ENCODE data around the gene NHSL1. TPM values are rescaled to one million over a fixed set of nuclear protein-coding genes. Genes with fewer than 3 reads are reported as not detected.
"Not testable (repeated sequence)": the region's sequence is repeated elsewhere in the genome, so short reads cannot be mapped to it uniquely, and the experiment has no call there.

Gene NHSL1
- total RNA-seq, 1 experiment from 2014 or later = 3.1 TPM

DNA sequence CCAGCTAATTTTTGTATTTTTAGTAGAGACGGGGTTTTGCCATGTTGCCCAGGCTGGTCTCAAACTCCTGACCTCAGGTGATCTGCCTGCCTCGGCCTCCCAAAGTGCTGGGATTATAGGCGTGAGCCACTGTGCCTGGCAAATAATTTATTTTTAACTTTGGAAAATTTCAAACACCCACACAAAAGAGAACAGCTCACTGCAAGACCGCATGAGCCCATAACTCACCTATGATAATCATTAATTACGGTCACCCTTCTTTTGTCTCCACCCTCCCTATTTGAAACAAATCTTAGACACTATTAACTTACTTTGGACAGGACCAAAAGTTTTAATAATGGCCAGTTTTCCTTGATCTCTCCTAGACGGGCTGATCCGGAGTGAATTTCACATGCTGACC, 74.0 kb downstream of the NHSL1 start:
- DNase-seq (ENCODE audit: low spot score) = not testable (repeated sequence)

DNA sequence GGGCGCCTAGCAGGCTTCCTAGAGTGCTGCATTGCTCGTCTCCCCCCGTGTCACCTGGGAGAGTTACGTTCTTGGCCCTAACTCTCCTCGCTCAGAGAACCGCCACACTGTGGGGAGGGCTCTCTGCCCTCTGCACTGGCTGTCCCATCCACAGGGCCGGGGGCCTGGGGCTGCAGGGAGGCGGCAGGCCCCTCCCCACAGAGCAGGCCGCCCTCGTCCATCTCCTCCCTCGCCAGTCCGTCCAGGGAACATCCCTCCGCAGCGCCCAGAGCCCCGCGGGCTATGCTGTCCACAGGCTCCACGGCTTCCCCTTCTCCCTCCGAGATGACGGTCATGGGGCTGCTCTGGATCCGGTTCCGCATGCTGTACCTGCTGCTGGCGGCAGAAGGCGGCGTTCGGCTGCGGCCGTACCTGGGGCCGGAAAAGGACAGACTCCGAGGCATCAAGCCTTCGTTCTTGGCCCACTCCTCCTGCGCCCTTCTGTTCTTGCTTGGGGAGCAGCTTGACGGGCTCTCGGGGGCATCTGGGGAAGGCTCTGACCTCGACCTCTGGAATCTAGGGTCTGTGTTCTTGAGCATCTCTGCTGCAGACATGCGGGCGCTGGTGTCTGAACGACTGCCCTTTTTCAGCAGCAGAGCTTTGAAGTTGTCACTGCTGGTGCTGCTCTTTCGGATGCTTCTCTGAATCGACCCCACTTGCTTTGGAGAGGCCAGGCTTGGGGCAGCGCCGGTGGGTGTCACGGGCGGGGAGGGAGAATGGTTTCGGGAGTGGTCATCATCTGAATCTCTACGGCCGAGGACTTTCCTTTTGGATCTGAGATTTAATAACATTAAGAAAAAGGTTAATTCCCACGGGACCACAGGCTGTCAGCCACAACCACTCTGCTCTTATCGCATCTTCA, 75.0 kb downstream of the NHSL1 start:
- no peak for DNase-seq (ENCODE audit: low spot score)

DNA sequence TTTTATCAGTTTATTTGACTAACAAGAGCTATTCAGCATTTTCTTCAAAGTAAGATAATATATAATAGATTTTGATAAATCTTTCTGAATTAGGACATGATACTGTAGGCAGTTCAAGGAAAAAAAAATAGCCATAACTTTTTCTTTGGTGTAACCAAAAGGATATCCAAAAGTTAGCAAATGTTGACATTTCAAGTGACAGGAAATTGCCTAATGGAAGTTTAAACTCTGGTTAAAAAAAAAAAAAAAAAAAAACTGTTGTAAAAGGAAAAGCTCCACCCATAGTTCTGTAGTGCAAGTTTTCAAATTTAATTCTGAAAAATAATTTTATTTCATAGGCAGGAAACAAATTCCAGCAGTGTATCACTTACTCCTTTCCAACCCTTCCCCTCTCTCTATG, 76.4 kb downstream of the NHSL1 start:
- DNase-seq (ENCODE audit: low spot score) = no peak

DNA sequence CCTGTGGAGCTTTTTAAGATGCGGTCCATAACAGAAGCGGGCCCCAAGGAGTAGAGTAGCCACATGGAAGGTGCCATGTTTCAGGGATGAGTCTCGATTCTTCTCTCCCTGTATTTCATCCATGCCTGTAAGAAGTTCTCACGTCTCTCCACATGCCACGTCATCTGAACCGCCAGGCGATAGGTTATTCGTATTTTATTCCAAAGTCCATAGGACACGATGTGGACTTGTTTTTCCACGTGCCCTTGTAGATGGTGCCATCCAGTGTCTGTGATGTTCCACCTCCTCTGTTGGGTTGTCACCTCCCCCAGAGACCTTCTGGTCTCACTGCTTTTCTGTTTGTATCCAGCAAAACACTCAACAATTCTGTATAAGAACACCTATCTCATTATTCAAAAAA, 77.7 kb downstream of the NHSL1 start:
- DNase-seq (ENCODE audit: low spot score) = no peak

DNA sequence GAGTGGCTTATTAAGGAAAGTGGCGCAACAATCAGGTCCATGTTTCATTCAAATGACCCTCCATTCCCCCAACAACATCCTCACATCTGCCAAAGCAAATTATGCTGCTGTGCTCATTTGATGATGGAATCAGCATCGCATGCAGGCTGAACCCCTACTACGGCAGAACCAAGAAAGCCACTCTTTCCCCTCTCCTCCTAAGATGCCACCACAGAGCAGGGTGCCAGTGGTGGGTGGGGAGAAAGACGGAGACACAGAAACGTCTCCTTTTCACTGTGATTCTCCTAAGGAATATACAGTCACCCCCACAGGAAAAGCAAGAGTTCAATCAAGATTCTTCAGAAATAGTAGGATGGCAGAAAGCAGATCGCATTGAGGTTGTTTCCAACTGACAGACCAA, 78.2 kb downstream of the NHSL1 start:
- no peak for DNase-seq (ENCODE audit: low spot score)

DNA sequence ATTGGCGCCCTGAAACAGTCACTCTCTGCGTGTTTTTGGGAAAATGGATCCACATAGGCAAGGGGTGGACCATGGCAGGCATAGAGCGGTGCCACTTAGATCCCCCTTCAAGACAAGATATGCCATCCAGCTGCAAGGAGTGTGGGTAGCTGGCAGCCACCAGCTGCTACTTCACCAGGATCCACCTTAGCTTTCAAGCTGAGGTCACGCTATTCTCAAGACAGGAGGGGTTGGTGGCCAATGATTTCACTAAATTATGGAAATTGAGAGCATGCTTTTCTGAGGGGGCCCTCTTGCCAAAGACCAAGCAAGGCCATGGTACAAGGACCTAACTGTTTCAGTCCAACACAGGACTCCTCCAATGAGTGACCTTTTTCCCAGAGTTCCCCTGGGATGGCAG, 78.9 kb downstream of the NHSL1 start:
- DNase-seq (ENCODE audit: low spot score) = no peak

DNA sequence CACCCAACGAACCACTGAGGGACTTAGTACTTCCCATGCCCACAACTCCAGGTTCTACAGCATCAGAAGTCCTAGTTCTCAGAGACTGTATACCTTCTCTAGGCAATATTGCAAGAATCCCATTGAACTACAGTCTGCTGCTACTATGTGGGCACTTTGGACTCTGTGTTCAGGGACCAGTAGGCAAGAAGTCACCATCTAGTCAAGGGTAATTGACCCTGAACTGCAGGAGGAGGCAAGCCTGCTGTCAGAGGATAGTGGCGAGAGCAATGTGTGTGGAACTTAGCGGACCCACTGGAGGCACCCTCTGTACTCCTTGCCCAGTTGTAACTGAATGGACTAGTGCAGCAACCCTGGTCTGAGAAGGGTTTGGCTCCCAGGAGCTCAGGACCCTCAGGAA, 79.5 kb downstream of the NHSL1 start:
- DNase-seq (ENCODE audit: low spot score) = no peak

DNA sequence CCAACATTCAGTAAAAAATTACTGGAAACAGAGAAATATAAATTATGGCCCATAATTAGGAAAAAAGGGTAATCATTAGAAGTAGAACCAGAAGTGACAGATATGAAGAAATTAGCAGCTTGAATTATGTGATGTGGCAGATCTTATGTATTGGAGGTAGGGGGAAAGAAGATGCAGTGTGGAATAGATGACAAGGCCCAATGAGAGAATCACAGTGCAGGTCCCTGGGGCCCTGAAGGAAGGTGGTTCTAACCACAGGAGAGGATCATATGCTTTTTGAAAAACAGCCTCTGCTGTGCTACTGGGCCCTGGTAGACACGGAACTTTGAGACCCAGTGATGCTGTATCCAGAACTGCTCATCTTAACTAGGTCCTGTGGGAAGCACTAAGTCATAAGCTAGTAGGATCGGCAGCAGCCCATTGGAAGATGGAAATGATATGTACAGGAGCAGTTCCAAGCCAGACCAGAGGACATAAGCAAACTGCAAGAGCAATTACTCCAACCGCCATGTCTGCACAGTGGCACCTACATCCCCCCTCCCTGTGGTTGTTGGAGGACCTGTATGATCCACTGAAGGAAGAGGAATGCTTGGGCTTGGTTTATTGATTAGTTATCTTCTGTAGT, 81.1 kb downstream of the NHSL1 start:
- no peak for DNase-seq (ENCODE audit: low spot score)

DNA sequence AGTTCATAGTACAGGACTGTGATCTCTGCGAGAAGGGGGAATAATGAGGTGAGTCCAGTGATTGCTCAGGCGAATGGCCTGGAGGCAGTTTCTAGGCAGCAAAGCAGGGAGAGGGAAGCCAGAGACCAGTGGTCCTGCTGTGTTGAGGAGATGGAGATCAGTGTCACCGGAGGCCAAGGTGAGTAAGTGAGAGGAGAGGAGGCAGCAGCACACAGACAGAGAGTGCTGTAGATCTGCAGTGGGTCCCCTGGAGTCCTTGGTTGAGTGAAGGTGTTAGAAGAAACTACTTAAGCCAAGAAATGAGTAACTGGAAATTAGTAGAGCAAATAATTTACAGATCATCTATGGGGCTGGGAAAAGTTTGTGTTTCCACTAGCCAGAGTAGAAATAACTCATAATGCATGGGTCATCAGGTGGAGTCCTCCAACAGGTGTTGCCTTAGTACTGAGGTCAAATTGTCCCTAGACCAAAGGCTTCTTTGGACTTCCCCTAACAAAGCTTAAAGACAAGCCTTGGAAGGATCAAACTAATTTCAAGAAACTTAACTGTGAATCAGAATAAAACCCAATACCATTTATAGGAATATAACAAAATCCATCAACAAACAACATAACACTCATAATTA, 81.7 kb downstream of the NHSL1 start:
- no peak for DNase-seq (ENCODE audit: low spot score)

DNA sequence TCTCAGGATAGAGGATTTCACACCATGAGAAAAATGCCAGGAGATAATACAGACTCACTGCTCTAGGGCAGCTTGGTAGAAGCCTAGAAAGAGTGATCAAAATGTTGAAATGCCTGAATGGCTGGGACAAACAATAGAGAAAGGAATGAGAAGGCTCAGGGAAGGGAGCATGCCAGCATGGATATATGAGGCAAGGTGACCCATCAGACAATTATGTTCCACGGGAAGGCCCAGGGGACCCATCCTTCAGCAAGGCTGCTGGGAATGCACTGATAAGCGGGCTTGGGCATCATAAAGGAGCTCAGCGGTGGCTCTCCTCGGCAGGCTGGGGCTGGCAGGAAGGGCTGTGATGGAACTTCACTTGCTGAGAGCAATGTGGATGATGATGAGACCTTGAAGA, 83.1 kb downstream of the NHSL1 start:
- no peak for DNase-seq (ENCODE audit: low spot score)

DNA sequence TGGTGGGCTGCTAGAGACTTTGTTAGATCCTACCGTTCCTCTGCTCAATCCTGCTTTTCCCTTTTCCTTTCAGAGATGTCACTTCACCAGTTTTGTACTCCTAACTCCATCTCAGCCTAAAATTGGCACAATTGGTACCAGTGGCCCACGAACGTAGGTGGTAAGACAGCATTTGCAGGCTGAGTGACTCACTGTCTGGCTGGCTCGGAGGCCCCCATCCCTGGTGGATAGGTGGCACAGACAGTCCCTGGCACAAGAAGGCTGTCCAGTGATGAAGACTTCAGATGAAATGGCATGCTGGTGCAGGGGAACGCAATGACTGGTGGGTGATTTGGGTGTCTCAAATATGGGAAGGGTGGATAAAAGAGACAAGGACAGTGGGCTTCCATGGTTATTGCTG, 84.2 kb downstream of the NHSL1 start:
- no peak for DNase-seq (ENCODE audit: low spot score)

DNA sequence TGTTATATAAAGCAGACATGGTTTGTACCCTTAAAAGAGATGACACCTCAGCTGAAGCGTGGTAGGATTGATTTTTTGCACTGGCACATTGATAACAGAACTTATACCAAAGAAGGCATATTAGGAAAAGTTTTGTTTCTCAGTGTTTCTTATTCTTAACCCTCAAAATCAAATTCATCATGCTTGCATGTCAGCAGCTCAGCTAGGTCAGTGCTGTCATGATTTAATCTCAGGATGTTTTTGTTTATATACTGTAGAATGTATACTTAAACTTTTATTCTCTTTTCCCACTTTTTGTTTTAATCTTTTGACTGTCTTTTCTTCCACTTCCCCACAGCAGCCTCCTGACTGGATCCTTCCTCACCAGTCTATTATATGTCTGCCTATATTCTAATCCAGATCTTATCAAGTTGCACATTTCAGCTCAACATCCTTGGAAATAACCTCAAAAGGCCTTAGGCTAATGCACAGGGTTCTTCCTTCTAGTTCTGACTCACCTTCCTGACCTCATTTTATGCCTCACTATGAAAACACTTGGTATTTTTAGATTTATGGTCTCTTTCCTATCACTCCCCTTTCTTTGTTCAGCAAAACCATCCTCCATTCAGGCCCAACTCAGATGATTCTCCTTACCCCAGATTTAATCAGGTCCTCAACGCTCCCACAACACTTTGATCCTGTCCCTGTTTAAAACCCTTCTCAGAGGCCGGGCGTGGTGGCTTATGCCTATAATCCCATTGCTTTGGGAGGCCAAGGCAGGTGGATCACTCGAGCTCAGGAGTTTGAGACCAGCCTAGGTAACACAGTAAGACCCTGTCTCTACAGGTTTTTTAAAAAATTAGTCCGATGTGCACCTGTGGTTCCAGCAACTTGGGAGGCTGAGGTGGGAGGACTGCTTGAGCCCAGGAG, 88.1 kb downstream of the NHSL1 start:
- peak; percentile 37 for DNase-seq (ENCODE audit: low spot score)

DNA sequence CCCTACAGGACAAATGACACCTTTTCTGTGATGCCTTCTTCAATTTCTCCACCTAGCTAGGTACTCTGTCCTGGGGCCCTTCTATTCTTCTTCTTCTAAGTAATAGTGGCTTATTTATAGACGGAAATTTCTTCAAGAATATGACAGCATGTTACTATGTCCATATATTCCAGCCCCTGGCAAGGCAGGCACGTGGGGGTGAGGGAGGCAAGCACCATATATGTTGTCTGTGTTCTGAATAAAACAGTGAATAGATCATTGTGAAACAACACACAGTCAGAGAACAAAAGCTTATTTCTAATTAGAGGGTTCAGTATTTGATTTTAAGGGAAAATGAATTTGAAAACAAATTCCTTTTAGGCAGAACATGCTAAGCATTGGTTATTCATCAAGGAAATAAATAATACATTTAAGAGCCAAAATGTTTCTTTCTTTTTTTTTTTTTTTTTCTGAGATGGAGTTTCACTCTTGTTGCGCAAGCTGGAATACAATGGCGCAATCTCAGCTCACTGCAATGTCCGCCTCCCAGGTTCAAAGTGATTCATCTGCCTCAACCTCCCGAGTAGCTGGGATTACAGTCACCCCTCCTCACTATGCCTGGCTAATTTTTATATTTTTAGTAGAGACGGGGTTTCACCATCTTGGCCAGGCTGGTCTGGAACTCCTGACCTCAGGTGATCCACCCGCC, 89.1 kb downstream of the NHSL1 start:
- no peak for DNase-seq (ENCODE audit: low spot score)

DNA sequence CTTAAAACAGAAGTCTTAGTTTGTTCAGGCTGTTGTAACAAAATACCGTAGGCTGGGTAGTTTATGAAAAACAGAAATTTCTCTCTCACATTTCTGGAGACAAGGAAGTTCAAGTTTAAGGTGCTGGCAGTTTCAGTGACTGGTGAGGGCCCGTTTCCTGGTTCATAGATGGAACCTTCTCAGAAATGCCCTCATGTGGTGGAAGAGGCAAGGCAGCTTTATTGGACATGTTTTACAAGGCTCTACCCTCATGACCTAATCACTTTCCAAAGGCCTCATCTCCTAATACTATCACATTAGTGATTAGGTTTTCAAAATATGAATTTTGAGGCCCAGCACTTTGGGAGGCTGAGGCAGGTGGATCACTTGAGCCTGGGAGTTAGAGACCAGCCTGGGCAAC, 92.9 kb downstream of the NHSL1 start:
- no peak for DNase-seq (ENCODE audit: low spot score)

DNA sequence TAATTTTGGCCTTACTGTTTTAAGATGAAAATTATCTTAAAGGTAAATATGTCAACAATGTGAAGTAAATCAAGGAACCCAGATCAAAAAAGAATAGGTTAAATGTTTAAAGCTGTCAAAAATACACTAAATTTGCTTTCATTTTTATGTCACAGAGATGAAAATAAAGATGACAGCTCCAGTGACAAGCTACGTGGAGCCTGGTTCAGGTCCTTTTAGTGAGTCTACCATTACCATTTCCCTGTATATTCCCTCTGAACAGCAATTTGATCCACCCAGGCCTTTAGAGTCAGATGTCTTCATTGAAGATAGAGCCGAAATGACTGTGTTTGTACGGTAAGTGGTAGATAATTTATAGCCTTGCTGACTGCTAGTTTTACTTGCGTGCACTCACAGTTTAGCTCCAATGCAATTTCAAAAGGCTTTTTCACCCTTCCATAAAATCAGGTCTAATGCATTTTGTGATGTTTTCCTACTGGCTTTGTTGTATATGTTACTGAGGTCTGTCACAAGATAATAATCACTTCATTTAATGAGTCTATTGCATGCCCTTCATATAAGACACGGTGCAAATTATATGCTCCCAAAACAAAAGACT, 93.4 kb downstream of the NHSL1 start:
- no peak for DNase-seq (ENCODE audit: low spot score)

DNA sequence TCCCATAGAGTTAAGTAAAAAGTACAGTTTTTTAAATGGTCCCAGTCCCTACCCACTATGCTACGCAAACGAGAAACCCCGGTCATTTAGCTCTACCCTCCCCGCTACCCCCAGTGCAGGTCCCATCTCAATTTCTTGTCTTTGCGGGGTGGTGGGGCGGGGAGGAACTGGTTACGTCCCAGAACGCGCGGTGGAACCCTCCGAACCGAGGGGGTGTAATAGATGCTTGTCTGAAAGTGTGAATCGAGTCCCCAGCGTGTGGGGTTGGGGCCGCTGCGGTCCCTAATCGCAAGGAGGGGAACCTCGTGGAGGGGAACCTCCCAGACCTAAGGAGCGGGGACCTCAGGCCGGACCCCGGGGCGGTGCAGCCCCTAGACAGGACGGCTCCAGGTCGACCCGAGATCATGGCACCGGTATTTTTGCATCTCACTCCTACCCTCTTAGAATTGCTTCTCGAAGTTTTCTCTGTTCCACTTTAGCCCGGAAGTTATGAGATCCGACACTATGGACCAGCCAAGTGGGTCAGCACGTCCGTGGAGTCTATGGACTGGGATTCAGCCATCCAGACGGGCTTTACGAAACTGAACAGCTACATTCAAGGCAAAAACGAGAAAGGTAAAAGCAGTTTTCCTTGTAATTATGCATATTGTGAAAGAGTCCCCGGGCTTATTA, 94.5 kb downstream of the NHSL1 start:
- no peak for DNase-seq (ENCODE audit: low spot score)

DNA sequence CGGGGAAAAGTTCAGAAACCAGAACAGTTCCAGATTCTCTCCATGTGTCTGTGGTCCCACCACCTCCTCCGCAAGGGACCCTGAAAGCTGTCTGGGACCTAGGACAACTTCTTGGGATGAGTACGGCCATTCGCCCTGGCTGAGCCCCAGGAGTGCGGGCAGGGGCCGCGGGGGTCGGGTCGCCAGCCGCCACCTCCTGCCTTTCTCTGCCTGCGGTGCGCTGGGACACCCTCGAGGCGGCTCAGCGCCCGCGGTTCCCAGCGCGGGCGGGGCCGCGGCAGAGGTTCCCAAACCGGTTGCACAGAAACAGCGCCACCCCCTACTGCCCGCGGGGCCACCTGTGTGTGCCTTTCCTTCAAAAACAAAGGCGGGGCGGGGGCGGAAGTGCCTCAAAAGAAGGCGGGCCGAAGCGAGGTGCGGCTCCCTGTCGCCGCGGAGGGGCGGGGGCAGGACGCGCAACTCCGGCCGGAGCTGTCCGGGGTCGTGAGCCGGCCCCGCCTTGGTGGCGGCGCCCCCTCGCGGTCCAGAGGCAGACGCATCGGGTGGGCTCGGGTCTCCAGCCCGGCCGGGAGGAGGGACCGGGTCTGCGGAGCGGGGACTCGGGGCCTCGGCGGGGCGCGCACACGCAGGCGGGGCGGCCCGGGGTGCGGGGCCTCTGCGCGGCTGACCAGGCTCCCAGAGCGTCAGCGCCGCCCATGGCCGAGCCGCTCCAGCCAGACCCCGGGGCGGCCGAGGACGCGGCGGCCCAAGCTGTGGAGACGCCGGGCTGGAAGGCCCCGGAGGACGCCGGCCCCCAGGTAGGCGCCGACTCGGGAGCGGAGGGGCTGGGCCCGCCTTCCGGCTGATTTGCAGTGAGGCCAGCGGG, 95.3 kb downstream of the NHSL1 start, which contains the start of gene HEBP2:
Gene HEBP2 (plus strand): TSS at position 423 of the 865 bp plus-strand sequence. CDS start 273 bp downstream, at position 696.
- peak; percentile 81 for DNase-seq (ENCODE audit: low spot score)

DNA sequence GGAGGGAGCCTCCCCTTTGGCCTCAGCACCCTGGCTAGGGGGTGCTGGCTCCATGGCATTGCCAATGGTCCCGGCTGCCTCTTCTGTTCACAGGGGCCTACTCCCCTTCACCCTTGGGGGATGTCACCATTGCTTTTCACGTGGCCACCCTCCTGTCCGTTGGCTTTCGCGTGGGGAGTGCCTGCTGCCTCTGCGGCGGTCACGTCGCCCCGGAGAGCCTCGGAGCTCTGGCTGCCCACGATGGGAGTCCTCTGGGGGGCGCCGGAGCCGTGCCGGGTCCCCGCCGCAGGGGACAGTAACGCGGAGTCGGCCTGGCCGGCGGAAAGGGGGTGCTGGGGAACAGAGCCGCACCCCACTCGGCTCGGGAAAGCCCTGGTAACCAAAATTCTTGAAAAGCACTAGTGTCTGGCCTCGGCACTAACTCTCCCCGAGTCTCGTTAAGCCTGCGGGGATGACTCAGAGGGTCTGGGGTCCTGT, 95.9 kb downstream of the NHSL1 start:
- no peak for DNase-seq (ENCODE audit: low spot score)

DNA sequence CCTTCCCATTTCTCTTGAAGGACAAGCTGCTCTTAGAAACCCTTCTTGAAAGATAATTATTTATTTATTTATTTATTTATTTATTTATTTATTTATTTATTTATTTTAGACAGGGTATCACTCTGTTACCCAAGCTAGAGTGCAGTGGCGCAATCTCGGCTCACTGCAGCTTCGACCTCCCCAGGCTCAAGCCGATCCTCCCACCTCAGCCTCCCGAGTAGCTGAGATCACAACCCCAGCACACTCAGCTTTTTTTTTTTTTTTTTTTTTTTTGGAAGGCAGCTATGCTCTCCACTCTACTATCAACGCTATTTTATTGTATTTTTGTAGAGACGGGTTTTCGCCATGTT, 96.5 kb downstream of the NHSL1 start:
- DNase-seq (ENCODE audit: low spot score) = no peak

Data from H4 (cell line).